SK-N-MC (cell line): ENCODE data around the gene DGKH.

ENCODE experiments used
- DNase-seq: peaks from one replicate; pipeline ENCODE4 v3.0.0-alpha.2; 2011; ENCODE audit warnings: low read depth, low spot score
- H3K27ac ChIP-seq: fragments of 200-600 bp; sonication (generic); 2 replicates; pipeline ENCODE4 v1.5.1; 2016; ENCODE audit warnings: mixed run types
- H3K36me3 ChIP-seq: fragments of 200-600 bp; sonication (generic); 2 replicates; pipeline ENCODE4 v1.6.1; 2017; ENCODE audit warnings: antibody characterized with exemption, low read length, mixed read lengths; ENCODE audit not compliant: insufficient read depth
- H3K4me3 ChIP-seq: fragments of 200-600 bp; sonication (generic); 2 replicates; pipeline ENCODE4 v1.5.1; 2016
- H3K9ac ChIP-seq: fragments of 200-600 bp; sonication (generic); 2 replicates; pipeline ENCODE4 v1.8.0; 2017; ENCODE audit warnings: mixed run types, mixed read lengths; ENCODE audit not compliant: insufficient read length
- H3K9me3 ChIP-seq: fragments of 200-600 bp; sonication (generic); 2 replicates; pipeline ENCODE4 v1.6.1; 2017; ENCODE audit warnings: low read depth, mild to moderate bottlenecking, antibody characterized with exemption, low read length, moderate library complexity, mixed read lengths
- EZH2 ChIP-seq: fragments of 200-600 bp; sonication (generic); IDR thresholded peaks from one replicate; pipeline ENCODE4 v1.6.1; 2017; ENCODE audit warnings: antibody characterized with exemption
- FOXP2 ChIP-seq: optimal IDR thresholded peaks from 2 replicates; pipeline ENCODE3; 2011; ENCODE audit warnings: mild to moderate bottlenecking, moderate library complexity; ENCODE audit not compliant: insufficient read depth; ENCODE audit errors: extremely low read length, control extremely low read depth
- POLR2AphosphoS5 ChIP-seq: IDR thresholded peaks from 2 replicates; pipeline ENCODE4 v1.6.1; 2012; ENCODE audit warnings: mild to moderate bottlenecking, low read depth, low read length, borderline replicate concordance

DGKH gene

DNA sequence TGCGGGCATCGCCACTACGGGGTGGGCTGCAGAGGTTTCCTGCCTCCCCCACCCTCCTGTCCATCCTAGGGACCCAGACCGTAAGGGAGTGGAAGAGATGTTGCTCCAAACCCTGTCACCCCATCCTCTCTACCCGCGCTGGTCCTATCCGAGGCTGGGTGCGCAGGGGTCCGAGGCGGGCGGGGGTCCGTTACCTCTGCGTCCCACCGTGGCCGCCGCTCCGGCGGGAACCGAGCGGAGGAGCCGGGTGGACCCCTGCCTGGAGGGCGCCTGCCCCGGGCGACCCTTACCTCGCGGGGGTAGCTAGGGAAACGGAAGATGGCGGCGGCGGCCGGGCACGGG lies at the start of gene DGKH:
Gene DGKH, plus strand, starts transcription at position 307 of the 342 bp plus-strand sequence. CDS start 126 bp downstream, outside the sequence.
- Histone ChIP-seq H3K27ac (peak within 1 kb of the TSS; percentile 37; the same call in 1 of the 2 replicates), H3K36me3 (no peaks in the 10 kb centered on the region), H3K4me3 (peak within 1 kb of the TSS; percentile 89), H3K9ac (peak within 1 kb of the TSS; percentile 78), H3K9me3 (no peaks in the 10 kb centered on the region)
- DNase-seq, result no peak
- TF ChIP-seq POLR2AphosphoS5, result no peak
- no peak for TF ChIP-seq FOXP2
- no peak for TF ChIP-seq EZH2

DNA sequence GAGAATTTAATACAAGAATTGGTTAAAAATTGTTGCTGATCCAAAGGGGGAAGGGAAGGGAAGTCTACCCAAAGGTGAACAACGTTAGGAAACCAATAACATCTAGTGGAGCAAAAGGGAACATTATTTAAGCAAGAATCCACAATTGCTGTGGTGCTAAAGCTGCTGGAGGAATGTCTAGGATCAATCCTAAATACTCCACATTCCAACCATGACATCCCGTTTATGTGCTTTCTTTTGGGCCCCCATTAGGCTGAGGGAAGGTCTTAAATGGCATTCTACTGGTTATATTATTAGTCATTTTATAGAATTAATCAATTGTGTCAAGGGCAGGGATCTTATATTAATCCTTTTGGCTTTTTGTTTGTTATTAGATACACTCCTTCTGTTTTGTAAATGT lies 47.6 kb upstream of the DGKH start:
- H3K27ac ChIP-seq, result no peak overlapping the region
- DNase-seq, result no peak
- H3K4me3 ChIP-seq, result no peak overlapping the region
- H3K9ac ChIP-seq, result no peak overlapping the region
- H3K36me3 ChIP-seq, result no peaks in the 10 kb centered on the region
- no peak for TF ChIP-seq EZH2
- TF ChIP-seq FOXP2, result no peak
- TF ChIP-seq POLR2AphosphoS5, result no peak
- H3K9me3 ChIP-seq, result no peaks in the 10 kb centered on the region

GRCh38 chr13:42001580-42001979 lies 46.9 kb upstream of the DGKH start:
- no peak overlapping the region for H3K27ac ChIP-seq
- no peak overlapping the region for H3K4me3 ChIP-seq
- no peak overlapping the region for H3K9ac ChIP-seq
- no peak for TF ChIP-seq EZH2
- no peak for TF ChIP-seq POLR2AphosphoS5
- TF ChIP-seq FOXP2, result no peak
- H3K36me3 ChIP-seq, result no peaks in the 10 kb centered on the region
- no peak for DNase-seq
- H3K9me3 ChIP-seq, result no peaks in the 10 kb centered on the region

DNA sequence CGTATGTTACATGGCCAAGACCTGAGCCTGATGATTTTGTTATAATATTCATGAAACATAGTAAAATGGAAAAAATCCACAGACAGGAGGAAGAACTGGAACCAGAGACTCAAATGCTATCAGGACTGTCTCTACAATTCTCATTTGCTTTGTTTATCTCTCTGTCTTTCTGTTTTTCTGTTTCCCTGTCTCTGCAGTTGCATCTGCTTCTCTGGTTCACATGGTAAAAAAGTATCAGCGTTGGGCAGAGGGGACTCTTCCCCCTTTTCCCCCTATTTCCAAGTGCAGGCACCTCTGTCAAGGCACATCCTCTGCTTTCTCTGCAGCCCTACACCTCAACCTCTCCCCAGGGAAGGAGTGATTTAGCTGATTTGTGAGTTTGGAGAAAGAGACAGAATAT lies 46.4 kb upstream of the DGKH start:
- no peaks in the 10 kb centered on the region for H3K9me3 ChIP-seq
- H3K9ac ChIP-seq, result no peak overlapping the region
- H3K27ac ChIP-seq, result no peak overlapping the region
- DNase-seq, result no peak
- TF ChIP-seq POLR2AphosphoS5 (no peak), EZH2 (no peak), FOXP2 (no peak)
- H3K4me3 ChIP-seq, result no peak overlapping the region
- H3K36me3 ChIP-seq, result no peaks in the 10 kb centered on the region

- TF ChIP-seq EZH2 (no peak), FOXP2 (no peak), POLR2AphosphoS5 (no peak)
These were observed 40.6 kb upstream of the DGKH start for GRCh38 chr13:42007844-42008243.

DNA sequence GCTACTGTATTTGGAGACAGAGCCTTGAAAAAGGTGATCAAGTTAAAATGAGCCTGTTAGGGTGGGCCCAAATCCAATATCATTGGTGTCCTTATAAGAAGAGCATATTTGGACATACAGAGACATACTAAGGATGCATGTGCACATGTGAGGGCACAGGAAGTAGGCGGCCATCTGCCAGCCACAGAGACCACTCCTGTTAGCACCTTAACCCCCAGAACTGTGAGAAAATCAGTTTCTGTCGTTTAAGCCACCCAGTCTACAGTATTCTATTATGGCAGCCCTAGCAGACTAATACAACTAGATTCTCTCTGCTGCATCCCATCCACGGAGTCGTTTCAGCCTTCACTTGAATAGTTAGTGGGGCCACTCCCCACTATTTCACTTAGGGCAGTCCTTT lies 39.4 kb upstream of the DGKH start:
- Histone ChIP-seq H3K9ac (no peak overlapping the region), H3K27ac (no peak overlapping the region), H3K9me3 (no peaks in the 10 kb centered on the region), H3K4me3 (no peak overlapping the region), H3K36me3 (no peaks in the 10 kb centered on the region)
- DNase-seq, result no peak
- no peak for TF ChIP-seq FOXP2
- no peak for TF ChIP-seq POLR2AphosphoS5
- no peak for TF ChIP-seq EZH2

More at GRCh38 chr13:42007844-42008243, 40.6 kb upstream of the DGKH start:
- no peak for DNase-seq
- H3K9me3 ChIP-seq, result no peaks in the 10 kb centered on the region
- H3K36me3 ChIP-seq, result no peaks in the 10 kb centered on the region
- H3K9ac ChIP-seq, result no peak overlapping the region
- H3K27ac ChIP-seq, result no peak overlapping the region
- no peak overlapping the region for H3K4me3 ChIP-seq

GRCh38 chr13:42011601-42012350 lies 36.7 kb upstream of the DGKH start:
- H3K27ac ChIP-seq, result no peak overlapping the region
- no peaks in the 10 kb centered on the region for H3K36me3 ChIP-seq
- TF ChIP-seq POLR2AphosphoS5 (no peak), EZH2 (no peak), FOXP2 (no peak)
- no peaks in the 10 kb centered on the region for H3K9me3 ChIP-seq
- no peak for DNase-seq
- H3K4me3 ChIP-seq, result no peak overlapping the region
- no peak overlapping the region for H3K9ac ChIP-seq

GRCh38 chr13:42014119-42014518 lies 34.3 kb upstream of the DGKH start:
- no peak overlapping the region for H3K27ac ChIP-seq
- H3K9ac ChIP-seq, result no peak overlapping the region
- DNase-seq, result no peak
- TF ChIP-seq EZH2, result no peak
- TF ChIP-seq FOXP2, result no peak
- no peak for TF ChIP-seq POLR2AphosphoS5
- H3K36me3 ChIP-seq, result no peaks in the 10 kb centered on the region
- no peaks in the 10 kb centered on the region for H3K9me3 ChIP-seq
- no peak overlapping the region for H3K4me3 ChIP-seq

DNA sequence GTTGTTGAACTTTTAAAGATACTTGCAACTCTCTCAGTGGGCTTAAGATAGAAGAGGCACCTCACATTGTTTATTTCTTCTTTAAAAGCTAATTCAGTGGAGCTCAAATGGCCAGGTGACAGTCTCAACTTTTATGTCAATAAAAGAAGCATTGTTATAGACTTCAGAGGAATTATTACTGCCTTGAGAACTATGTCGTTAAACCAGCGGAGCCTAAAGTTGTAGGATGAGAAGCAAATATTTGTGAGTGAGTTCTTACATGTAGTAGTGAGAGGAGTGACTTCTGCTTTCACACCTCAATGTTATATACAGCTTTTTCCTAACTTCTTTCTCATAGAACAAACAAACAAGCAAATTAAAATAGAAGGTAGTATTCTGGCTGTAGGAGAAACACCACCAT lies 31.2 kb upstream of the DGKH start:
- H3K36me3 ChIP-seq, result no peaks in the 10 kb centered on the region
- H3K9me3 ChIP-seq, result no peaks in the 10 kb centered on the region
- H3K4me3 ChIP-seq, result no peak overlapping the region
- TF ChIP-seq POLR2AphosphoS5 (no peak), EZH2 (no peak), FOXP2 (no peak)
- no peak for DNase-seq
- no peak overlapping the region for H3K27ac ChIP-seq
- H3K9ac ChIP-seq, result no peak overlapping the region
